GM12878 (cell line): ENCODE measurements around the gene NPTX1. TPM values are rescaled to one million over a fixed set of nuclear protein-coding genes. Genes with fewer than 3 reads are reported as not detected.
A peak's percentile ranks its signal among the peaks of the same experiment; 100 is the strongest.

Experiments used
- ATAC-seq: fragments of 200-7000 bp; cut with Tn5 transposase; 3 replicates; pipeline ENCODE4 v1.9.1; 2020; ENCODE audit warnings: mild to moderate bottlenecking, moderate library complexity
- Bru-seq: library from RNA; stranded (reverse); fragments of 400-500 nt; gene quantifications from one replicate; lab custom pipeline; 2021; lab: Mats Ljungman, UMichigan
- BruChase-seq, 2 experiments: library from RNA; stranded (reverse); fragments of 400-500 nt; gene quantifications; one replicate each; lab custom pipeline; 2021; lab: Mats Ljungman, UMichigan
- BruUV-seq: library from RNA; stranded (reverse); fragments of 400-500 nt; replicated peaks from 2 replicates; lab custom pipeline; 2021; lab: Mats Ljungman, UMichigan
- CTCF ChIA-PET: fragments of 300-600 bp; sonication (Branson Sonifier 250); formaldehyde crosslinking; extraction: SDS; loops from one replicate; lab custom pipeline; 2021; ENCODE audit warnings: inconsistent platforms; lab: Yijun Ruan, JAX
- POLR2A ChIA-PET: fragments of 350-600 bp; formaldehyde crosslinking; extraction: SDS; loops from one replicate; lab custom pipeline; 2021; ENCODE audit warnings: inconsistent platforms; lab: Charles Lee
- RAD21 ChIA-PET: fragments of 300-600 bp; sonication (Branson Sonifier 250); formaldehyde crosslinking; loops from one replicate; lab custom pipeline; 2023; ENCODE audit warnings: antibody characterized with exemption; ENCODE audit not compliant: unreplicated experiment; lab: Charles Lee
- SMC1A ChIA-PET: fragments of 300-600 bp; sonication (Branson Sonifier 250); formaldehyde crosslinking; loops from one replicate; lab custom pipeline; 2023; ENCODE audit not compliant: unreplicated experiment, uncharacterized antibody; lab: Charles Lee
- DNase-seq: peaks from one replicate; pipeline ENCODE4 v3.0.0-alpha.2; 2011; ENCODE audit warnings: low read depth, low spot score
- FAIRE-seq: peaks from 3 replicates; lab custom pipeline; 2011; peaks lifted over from hg19 to GRCh38; lab: Jason Lieb, UNC
- H2AFZ ChIP-seq: 2 replicates; pipeline ENCODE4 v1.6.0; 2011; ENCODE audit warnings: low read depth, low read length, control low read depth; ENCODE audit not compliant: control insufficient read depth
- H3K27ac ChIP-seq: 2 replicates; pipeline ENCODE4 v1.5.1; 2011; ENCODE audit warnings: control low read depth; ENCODE audit not compliant: control insufficient read depth, insufficient read depth
- H3K27me3 ChIP-seq, 2 experiments: replicated peaks in 1 of 2; 2 replicates each; pipeline versions ENCODE4 v1.6.0 to v1.6.1; 2011; ENCODE audit warnings: low read length in 1 of 2; ENCODE audit not compliant: control insufficient read depth in 2 of 2, insufficient read depth in 2 of 2
- H3K36me3 ChIP-seq, 2 experiments: 2 replicates each; pipeline ENCODE4 v1.5.1; 2011; ENCODE audit warnings: low read length in 1 of 2; ENCODE audit not compliant: control insufficient read depth in 2 of 2, insufficient read depth in 2 of 2
- H3K4me1 ChIP-seq: 2 replicates; pipeline ENCODE4 v1.6.1; 2011; ENCODE audit warnings: mild to moderate bottlenecking, low read length, moderate library complexity, mixed read lengths; ENCODE audit not compliant: control insufficient read depth, insufficient read depth
- H3K4me2 ChIP-seq: 2 replicates; pipeline ENCODE4 v1.6.0; 2011; ENCODE audit warnings: control low read depth; ENCODE audit not compliant: control insufficient read depth, insufficient read depth
- H3K4me3 ChIP-seq: fragments of 200-600 bp; sonication (generic); 2 replicates; pipeline ENCODE4 v1.5.1; 2016
- H3K79me2 ChIP-seq: 2 replicates; pipeline ENCODE4 v1.6.0; 2011; ENCODE audit warnings: low read length; ENCODE audit not compliant: control insufficient read depth, insufficient read depth
- H3K9ac ChIP-seq: 2 replicates; pipeline ENCODE4 v1.8.0; 2011; ENCODE audit warnings: low read length, control low read depth, mixed read lengths; ENCODE audit not compliant: control insufficient read depth, insufficient read depth
- H3K9me3 ChIP-seq: replicated peaks from 3 replicates; pipeline ENCODE4 v1.5.1; 2011; ENCODE audit warnings: mild to moderate bottlenecking, low read length; ENCODE audit not compliant: control insufficient read depth, insufficient read depth
- H4K20me1 ChIP-seq: 2 replicates; pipeline ENCODE4 v1.6.0; 2011; ENCODE audit not compliant: control insufficient read depth, insufficient read depth
- CBFB ChIP-seq: IDR thresholded peaks from 2 replicates; pipeline ENCODE4 v1.6.1; 2016; ENCODE audit warnings: antibody characterized with exemption, low read depth
- ESRRA ChIP-seq: IDR thresholded peaks from 2 replicates; pipeline ENCODE4 v1.6.1; 2012; ENCODE audit warnings: mild to moderate bottlenecking, low read length, improper control_type of control experiment
- HDAC2 ChIP-seq: fragments of 200-600 bp; sonication (generic); IDR thresholded peaks from 2 replicates; pipeline ENCODE4 v1.6.1; 2017
- SUZ12 ChIP-seq: fragments of 200-600 bp; sonication (generic); IDR thresholded peaks from one replicate; pipeline ENCODE4 v1.6.1; 2018; ENCODE audit warnings: antibody characterized with exemption, mild to moderate bottlenecking; ENCODE audit not compliant: unreplicated experiment
- WGBS: methylation state at CpG from one replicate; pipeline ENCODE4 v1.1.6; 2016; ENCODE audit warnings: low lambda C conversion rate; ENCODE audit not compliant: insufficient replicate concordance, insufficient coverage; ENCODE audit errors: missing lambda C conversion rate; 5-methylcytosine and 5-hydroxymethylcytosine counted together
- in situ Hi-C: fragments of 300-500 bp; cut with MboI; formaldehyde crosslinking; loops from 9 replicates; pipeline ENCODE4 v1.14.3; 2018; ENCODE audit warnings: mixed read lengths
- intact Hi-C: fragments of 100-400 bp; cut with micrococcal nuclease; formaldehyde crosslinking; loops from one replicate; pipeline ENCODE4 v1.14.2; 2022; ENCODE audit not compliant: unreplicated experiment
- long read RNA-seq, 2 experiments: library from polyadenylated mRNA; unstranded; transcript quantifications; one replicate each; pipeline ENCODE4 v2.0.0, GENCODE V29; 2019 to 2020
- polyA minus RNA-seq, 3 experiments: library from RNA; depleted of rRNA, polyadenylated mRNA; stranded (reverse); fragments of >200 nt; gene quantifications; 2 replicates each; pipeline ENCODE4 v1.2.3, GENCODE V29; 2011
- polyA plus RNA-seq, 11 experiments: library from polyadenylated mRNA; depleted of rRNA in 4 of 11; unstranded in 6 of 11; stranded (reverse) in 5 of 11; fragments of >200 nt; fragmentation: Nextera tagmentation in 4 of 11; fragmentation: Illumina TruSeq in 1 of 11; extraction: Ambion mirVana in 4 of 11; extraction: Trizol in 1 of 11; gene quantifications; 1 replicate in 1 of 11; 2 replicates in 10 of 11; pipeline versions ENCODE4 v1.2.1 to v1.2.3, GENCODE V29; 2011 to 2016; ENCODE audit warnings: inconsistent platforms in 2 of 11, missing spikeins in 2 of 11, low read depth in 1 of 11
- total RNA-seq, 4 experiments: library from RNA; depleted of rRNA in 3 of 4; stranded (reverse); fragments of >200 nt in 3 of 4; fragmentation: Illumina TruSeq in 1 of 4; extraction: Trizol in 1 of 4; gene quantifications; 2 replicates each; pipeline versions ENCODE4 v1.2.1 to v1.2.3, GENCODE V29; 2013 to 2021
- TF ChIP-seq, protein P1 (sequence below): fragments of 450-650 bp; IDR thresholded peaks from 2 replicates; pipeline ENCODE4 v1.6.1; 2016; ENCODE audit warnings: mild to moderate bottlenecking

Gene NPTX1
- not detected in 2 replicates for total RNA-seq (2013; cell fraction: nucleolus; rRNA removed)
- not detected in 2 replicates for total RNA-seq (2014; rRNA removed)
- total RNA-seq (2014; rRNA removed; fragmentation: Illumina TruSeq; extraction: Trizol): not detected in 2 replicates
- total RNA-seq (2021): 0.05 TPM in 1 of 2 replicates, not detected in the other
- polyA plus RNA-seq (2011; ENCODE audit: low read depth): not detected
- polyA plus RNA-seq (2011; rRNA removed): not detected in 2 replicates
- 0.01 and 0.02 TPM in 2 replicates for polyA plus RNA-seq (2011; cell fraction: cytosol; rRNA removed)
- 0.03 and 0.04 TPM in 2 replicates for polyA plus RNA-seq (2011; cell fraction: nucleus; rRNA removed)
- polyA plus RNA-seq (2012): 0.08 TPM in 2 replicates
- not detected in 2 replicates for polyA plus RNA-seq (2014; fragmentation: Illumina TruSeq; extraction: Trizol)
- not detected for polyA plus RNA-seq (2014; fragmentation: Nextera tagmentation; extraction: Ambion mirVana)
- polyA plus RNA-seq (2014; rRNA removed): not detected in 2 replicates
- polyA plus RNA-seq (2016; fragmentation: Nextera tagmentation; extraction: Ambion mirVana): not detected
- polyA minus RNA-seq (2011; rRNA and poly(A)+ RNA removed): not detected in 2 replicates
- not detected in 2 replicates for polyA minus RNA-seq (2011; cell fraction: cytosol; rRNA and poly(A)+ RNA removed)
- polyA minus RNA-seq (2011; cell fraction: nucleus; rRNA and poly(A)+ RNA removed): not detected in 2 replicates
- Bru-seq, nascent RNA: not detected
- BruChase-seq, experiment 1, labeled RNA remaining after a 6-hour chase: not detected
- BruChase-seq, experiment 2, labeled RNA remaining after a 2-hour chase: not detected
- long read RNA-seq, experiment 1: 0 reads
- long read RNA-seq, experiment 2: 0 reads

GRCh38 chr17:80475910-80476876, at the start of gene NPTX1:
NPTX1 (minus strand) TSS chr17:80476607; CDS start chr17:80476446, 161 bp downstream.
- 2% methylated on average over 78 of the region's 136 CpGs for WGBS
- Histone ChIP-seq H3K79me2 (no peaks in the 10 kb centered on the region), H3K4me1 (no peaks in the 10 kb centered on the region), H3K4me3 (no peak within 1 kb of the TSS), H3K36me3 (no peaks in the 10 kb centered on the region), H4K20me1 (no peaks in the 10 kb centered on the region), H2AFZ (no peak within 1 kb of the TSS), H3K27ac (no peak within 1 kb of the TSS), H3K9ac (no peak within 1 kb of the TSS), H3K9me3 (no peaks in the 10 kb centered on the region), H3K4me2 (peak within 1 kb of the TSS; percentile 22; the same call in 1 of the 2 replicates), H3K27me3 (peaks cover 7 to 22% of the 10 kb centered on the region in 2 experiments)
- intact Hi-C loops (loop anchor here (5.0 kb wide), 1 partner anchor 101 kb away; no protein-coding TSS in a partner anchor), in situ Hi-C loops (no loop called here)
- ChIA-PET CTCF (no interaction called here), RAD21 (no interaction called here), SMC1A (no interaction called here), POLR2A (no interaction called here)
- no peak for DNase-seq
- no peak for FAIRE-seq
- no peak for TF ChIP-seq HDAC2
- TF ChIP-seq, protein P1, sequence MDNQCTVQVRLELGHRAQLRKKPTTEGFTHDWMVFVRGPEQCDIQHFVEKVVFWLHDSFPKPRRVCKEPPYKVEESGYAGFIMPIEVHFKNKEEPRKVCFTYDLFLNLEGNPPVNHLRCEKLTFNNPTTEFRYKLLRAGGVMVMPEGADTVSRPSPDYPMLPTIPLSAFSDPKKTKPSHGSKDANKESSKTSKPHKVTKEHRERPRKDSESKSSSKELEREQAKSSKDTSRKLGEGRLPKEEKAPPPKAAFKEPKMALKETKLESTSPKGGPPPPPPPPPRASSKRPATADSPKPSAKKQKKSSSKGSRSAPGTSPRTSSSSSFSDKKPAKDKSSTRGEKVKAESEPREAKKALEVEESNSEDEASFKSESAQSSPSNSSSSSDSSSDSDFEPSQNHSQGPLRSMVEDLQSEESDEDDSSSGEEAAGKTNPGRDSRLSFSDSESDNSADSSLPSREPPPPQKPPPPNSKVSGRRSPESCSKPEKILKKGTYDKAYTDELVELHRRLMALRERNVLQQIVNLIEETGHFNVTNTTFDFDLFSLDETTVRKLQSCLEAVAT: no peak
- TF ChIP-seq ESRRA: no peak
- TF ChIP-seq CBFB: no peak
- peak; percentile 77 for TF ChIP-seq SUZ12
- no TSS peak for BruUV-seq
- ATAC-seq: peak; percentile 28; the same call in 1 of the 3 replicates
